GM20431 (cell line): ENCODE data around the gene SLC43A1.
"Not testable (repeated sequence)": the region's sequence is repeated elsewhere in the genome, so short reads cannot be mapped to it uniquely, and the experiment has no call there.

Experiments used
- in situ Hi-C: fragments of 300-500 bp; cut with MseI, MboI; formaldehyde crosslinking; loops from one replicate; pipeline ENCODE4 v1.15.0; 2020; ENCODE audit warnings: low sequenced_read_pairs; ENCODE audit not compliant: unreplicated experiment

Gene SLC43A1

DNA sequence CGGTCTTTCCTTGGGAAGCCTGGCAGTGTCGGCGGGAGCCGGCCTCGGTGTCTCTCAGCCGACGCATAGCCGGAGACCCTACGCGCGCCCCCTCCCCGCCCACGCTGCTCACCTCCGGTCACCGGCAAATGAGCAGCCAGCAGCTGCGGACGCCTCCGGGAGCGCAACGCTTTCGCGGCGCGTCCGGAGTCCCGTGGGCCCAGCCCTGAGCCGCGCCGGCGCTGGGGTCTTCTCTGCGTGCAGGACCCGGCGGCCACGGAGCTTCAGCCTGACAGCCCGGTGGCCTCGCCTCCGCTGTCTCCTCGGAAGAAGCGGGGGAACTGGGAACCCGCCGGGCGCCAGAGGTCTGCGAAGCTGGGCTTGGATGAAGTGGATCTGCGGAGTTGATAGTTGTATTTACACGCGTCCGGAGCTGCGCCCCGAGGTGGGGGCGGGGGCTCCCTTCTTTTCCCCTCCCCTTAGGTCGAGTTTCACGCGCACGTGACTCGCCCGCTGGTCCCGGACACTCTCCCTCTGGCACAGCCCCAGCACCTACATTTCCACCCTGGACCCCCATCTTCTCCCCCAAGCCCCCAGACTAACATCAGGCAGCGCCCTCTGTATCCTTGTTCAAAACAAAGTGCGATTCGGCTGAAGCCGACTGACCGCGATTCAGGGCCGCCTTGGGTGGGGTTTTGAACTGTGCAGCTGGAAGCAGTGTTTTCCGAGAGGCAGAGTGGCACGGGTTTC, at the start of gene SLC43A1:
TSS of gene SLC43A1 (minus strand) at position 371 of the 729 bp plus-strand sequence. CDS start 1,591 bp downstream, outside the sequence.
- in situ Hi-C loops: no loop called here

GRCh38 chr11:57562596-57562995, 47.1 kb upstream of the SLC43A1 start:
- in situ Hi-C loops: no loop called here

- in situ Hi-C loops: no loop called here
Observed at GRCh38 chr11:57560146-57560545, 44.6 kb upstream of the SLC43A1 start.

GRCh38 chr11:57556041-57556440, 40.5 kb upstream of the SLC43A1 start:
- in situ Hi-C loops: loop anchor here (10.0 kb wide), 1 partner anchor 89 kb away; the partner anchor contains the start of gene YPEL4

- in situ Hi-C loops: loop anchor here (10.0 kb wide), 1 partner anchor 89 kb away; the partner anchor contains the start of gene YPEL4
Observed at GRCh38 chr11:57555393-57555792, 39.9 kb upstream of the SLC43A1 start.

DNA sequence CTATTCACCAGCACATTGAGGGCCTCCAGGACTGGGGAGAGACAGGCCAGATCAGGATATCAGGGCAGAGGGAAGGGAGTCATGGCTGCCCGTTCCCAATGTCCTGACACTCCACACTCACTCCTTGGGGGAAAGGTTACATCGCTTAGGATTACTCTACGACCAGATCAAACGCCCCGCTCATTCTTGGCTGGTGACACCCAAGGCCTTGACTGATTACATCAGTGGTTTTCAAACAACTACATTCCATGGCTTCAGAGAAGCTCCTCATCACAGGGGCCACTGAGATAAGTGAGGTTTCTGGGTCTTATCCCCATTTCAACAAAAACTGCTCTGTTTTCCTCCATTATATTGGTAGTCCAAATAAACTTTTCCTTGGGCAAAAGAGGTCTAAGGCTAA, 37.0 kb upstream of the SLC43A1 start:
- in situ Hi-C loops: loop anchor here (10.0 kb wide), 1 partner anchor 92 kb away; the partner anchor contains the start of gene YPEL4

GRCh38 chr11:57551941-57552340, 36.4 kb upstream of the SLC43A1 start:
- in situ Hi-C loops: loop anchor here (10.0 kb wide), 1 partner anchor 93 kb away; the partner anchor contains the start of gene YPEL4

- in situ Hi-C loops: loop anchor here (10.0 kb wide), 1 partner anchor 95 kb away; the partner anchor contains the start of gene YPEL4
Observed at GRCh38 chr11:57549983-57550382, 34.5 kb upstream of the SLC43A1 start.

- in situ Hi-C loops: no loop called here
Observed at GRCh38 chr11:57547854-57548377, 32.4 kb upstream of the SLC43A1 start.

- in situ Hi-C loops: no loop called here
Observed at GRCh38 chr11:57546869-57547475, 31.5 kb upstream of the SLC43A1 start.

GRCh38 chr11:57546451-57546850, 30.9 kb upstream of the SLC43A1 start:
- in situ Hi-C loops: no loop called here

- in situ Hi-C loops: no loop called here
Observed at GRCh38 chr11:57545883-57546282, 30.4 kb upstream of the SLC43A1 start.

DNA sequence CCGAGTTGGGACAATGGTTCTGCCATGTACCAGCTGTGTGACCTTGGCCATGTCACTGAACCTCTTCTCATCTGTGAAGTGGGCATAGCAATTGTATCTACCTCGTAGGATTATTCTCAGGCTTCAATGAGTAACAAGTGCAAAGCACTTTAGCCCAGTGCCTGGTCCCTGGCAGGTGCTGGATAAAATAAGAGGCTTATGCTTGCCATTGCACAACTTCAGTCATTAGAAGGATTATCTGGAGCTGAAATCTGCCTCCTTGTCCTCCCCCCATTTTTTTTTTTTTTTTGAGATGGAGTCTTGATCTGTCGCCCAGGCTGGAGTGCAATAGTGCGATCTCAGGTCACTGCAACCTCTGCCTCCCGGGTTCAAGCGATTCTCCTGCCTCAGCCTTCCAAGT, 29.1 kb upstream of the SLC43A1 start:
- in situ Hi-C loops: no loop called here

- in situ Hi-C loops: no loop called here
Observed at GRCh38 chr11:57543593-57543992, 28.1 kb upstream of the SLC43A1 start.

- in situ Hi-C loops: no loop called here
Observed at GRCh38 chr11:57542582-57542981, 27.1 kb upstream of the SLC43A1 start.

DNA sequence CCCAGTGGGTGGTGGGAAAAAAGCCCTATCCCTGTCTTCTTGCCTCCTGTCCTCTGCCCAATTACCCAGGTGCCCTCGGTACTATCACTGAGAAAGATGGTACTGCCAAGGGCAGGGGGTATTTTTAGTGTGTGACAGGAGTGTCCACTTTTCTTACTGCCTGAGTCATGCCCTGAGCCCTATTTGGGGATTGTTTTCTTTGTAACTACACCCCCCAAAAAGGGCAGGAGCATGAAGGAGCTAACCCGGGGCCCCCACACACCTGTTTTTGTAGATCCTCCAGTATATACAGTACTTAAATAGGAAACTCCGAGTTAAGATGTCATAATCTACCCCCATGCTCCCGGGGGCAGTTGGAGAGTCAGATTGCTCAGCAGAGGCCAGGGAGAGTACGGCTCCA, 25.7 kb upstream of the SLC43A1 start:
- in situ Hi-C loops: no loop called here

GRCh38 chr11:57539342-57539741, 23.8 kb upstream of the SLC43A1 start:
- in situ Hi-C loops: no loop called here

DNA sequence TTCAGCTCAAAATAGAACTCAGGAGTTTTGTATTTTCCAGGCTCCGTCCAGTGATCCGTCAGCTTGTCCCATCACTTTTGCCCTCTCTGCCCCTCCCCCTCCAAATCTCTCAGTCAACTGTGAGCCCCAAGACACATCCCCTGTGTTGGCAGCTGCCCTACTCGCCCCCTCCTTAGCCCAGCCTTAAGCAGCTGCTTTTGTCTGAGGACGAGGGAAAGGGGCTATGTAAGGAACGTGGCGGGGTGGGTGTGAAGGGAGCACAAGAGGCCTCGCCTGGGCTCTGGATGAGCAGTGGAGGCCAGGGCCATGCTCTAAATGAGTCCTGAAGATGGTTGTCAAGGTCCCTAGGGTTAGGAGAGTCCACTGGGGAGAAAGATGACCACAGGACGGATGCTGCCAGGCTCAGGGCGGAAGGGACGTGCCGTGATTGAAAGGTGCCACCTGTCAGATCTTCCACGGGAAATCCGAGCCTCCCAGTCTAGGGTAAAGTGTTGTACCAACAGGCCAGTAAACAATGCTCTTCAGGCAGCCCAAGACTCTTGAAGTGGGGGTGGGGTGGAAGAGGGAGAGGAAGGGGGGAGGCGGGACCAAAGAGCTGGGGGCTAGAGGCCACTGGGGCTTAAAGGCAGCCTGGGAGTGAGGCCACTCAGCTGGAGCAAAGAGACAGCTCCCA, 21.6 kb upstream of the SLC43A1 start, which contains the start of gene SMTNL1:
TSS of gene SMTNL1 (plus strand) at position 649 of the 673 bp plus-strand sequence. CDS start 5,048 bp downstream, outside the sequence.
- in situ Hi-C loops: no loop called here

DNA sequence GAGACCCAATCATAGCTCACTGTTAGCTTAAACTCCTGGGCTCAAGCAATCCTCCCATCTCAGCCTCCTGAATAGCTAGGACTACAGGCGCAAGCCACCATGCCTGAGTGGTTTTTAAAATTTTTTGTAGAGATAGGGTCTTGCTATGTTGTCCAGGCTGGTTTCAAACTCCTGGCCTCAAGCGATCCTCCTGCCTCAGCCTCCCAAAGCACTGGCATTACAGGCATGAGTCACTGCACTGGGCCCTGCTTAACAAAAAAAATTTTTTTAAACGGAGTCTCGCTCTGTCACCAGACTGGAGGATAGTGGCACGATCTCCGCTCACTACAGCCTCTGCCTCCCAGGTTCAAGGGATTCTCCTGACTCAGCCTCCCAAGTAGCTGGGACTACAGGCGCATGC, 18.9 kb upstream of the SLC43A1 start:
- in situ Hi-C loops: not testable (repeated sequence)
